Cardiac fibroblast (primary cell): Measurements from ENCODE around the gene EPGN.
"Not testable (repeated sequence)": the region's sequence is repeated elsewhere in the genome, so short reads cannot be mapped to it uniquely, and the experiment has no call there.

Experiments
- DNase-seq, 2 donors: peaks; one replicate each; pipeline versions ENCODE4 v3.0.0 to v3.0.0-alpha.2; 2010; ENCODE audit warnings: low read depth in 2 of 2
- H3K4me3 ChIP-seq, 2 donors: replicated peaks in 1 of 2; 1 replicate in 1 of 2; 2 replicates in 1 of 2; pipeline ENCODE4 v1.5.1; 2011; ENCODE audit warnings: low read depth in 2 of 2, low read length in 2 of 2, mild to moderate bottlenecking in 2 of 2, moderate library complexity in 1 of 2
- TF ChIP-seq, protein P1 (sequence below): IDR thresholded peaks from one replicate; pipeline ENCODE4 v1.5.1; 2011; ENCODE audit warnings: low read depth, mild to moderate bottlenecking, low read length, inconsistent platforms

The EPGN gene

DNA sequence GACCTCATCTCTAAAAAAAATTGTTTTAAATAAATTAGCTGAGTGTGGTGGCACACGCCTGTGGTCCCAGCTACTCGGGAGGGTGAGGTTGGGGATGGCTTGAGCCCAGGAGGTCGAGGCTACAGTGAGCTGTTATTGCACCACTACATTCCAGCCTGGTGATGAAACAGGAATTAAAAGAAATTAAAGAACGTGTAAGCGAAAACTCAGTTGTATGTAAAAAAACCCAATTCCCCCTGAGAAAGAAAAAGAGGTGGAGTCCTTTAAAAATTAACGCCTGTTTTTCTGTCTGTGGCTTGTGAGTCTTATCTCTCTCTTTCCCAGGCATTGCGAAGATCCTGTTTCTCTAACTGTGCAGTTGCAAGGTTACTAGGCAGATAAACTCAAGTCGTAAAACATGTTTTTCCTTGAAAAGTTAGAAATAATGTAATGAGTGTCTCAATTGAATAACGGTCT is 22.1 kb downstream of the EPGN start:
- H3K4me3 ChIP-seq, result no peak overlapping the region
- peak; percentile 32 to 43 for DNase-seq
- TF ChIP-seq, protein P1, sequence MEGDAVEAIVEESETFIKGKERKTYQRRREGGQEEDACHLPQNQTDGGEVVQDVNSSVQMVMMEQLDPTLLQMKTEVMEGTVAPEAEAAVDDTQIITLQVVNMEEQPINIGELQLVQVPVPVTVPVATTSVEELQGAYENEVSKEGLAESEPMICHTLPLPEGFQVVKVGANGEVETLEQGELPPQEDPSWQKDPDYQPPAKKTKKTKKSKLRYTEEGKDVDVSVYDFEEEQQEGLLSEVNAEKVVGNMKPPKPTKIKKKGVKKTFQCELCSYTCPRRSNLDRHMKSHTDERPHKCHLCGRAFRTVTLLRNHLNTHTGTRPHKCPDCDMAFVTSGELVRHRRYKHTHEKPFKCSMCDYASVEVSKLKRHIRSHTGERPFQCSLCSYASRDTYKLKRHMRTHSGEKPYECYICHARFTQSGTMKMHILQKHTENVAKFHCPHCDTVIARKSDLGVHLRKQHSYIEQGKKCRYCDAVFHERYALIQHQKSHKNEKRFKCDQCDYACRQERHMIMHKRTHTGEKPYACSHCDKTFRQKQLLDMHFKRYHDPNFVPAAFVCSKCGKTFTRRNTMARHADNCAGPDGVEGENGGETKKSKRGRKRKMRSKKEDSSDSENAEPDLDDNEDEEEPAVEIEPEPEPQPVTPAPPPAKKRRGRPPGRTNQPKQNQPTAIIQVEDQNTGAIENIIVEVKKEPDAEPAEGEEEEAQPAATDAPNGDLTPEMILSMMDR, result no peak

DNA sequence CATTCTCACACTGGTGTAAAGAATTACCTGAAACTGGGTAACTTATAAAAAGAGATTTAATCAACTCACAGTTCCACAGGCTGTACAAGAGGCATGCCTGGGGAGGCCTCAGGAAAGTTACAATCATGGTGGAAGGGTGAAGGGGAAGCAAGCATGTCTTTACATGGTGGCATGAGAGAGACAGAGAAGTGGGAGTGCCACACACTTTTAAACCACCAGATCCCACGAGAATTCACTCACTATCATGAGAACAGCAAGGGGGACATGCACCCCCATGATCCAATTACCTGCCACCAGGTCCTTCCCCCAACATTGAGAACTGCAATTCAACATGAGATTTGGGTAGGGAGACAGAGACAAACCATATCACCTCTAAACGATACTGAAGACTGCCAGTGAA is 23.0 kb downstream of the EPGN start:
- H3K4me3 ChIP-seq, result no peak overlapping the region
- TF ChIP-seq, protein P1, result no peak
- no peak for DNase-seq

DNA sequence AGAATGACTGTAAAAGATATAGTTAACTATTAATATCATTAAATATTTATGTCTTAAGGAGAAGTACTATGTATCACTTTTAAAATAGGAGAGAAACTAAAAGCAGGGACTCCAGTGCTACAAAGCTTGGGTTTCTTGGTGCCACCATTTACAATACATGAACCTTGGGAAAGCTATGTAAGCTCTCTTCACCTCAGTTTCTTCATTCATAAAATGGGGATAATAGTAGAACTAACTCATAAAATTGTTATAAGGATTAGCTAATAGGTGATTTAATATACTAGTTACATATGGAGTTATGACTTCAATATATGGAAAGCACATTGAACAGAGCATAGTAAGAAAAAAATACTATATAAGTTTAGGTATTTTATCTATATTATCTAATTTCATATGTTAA is 23.7 kb downstream of the EPGN start:
- TF ChIP-seq, protein P1, result no peak
- no peak overlapping the region for H3K4me3 ChIP-seq
- no peak for DNase-seq

DNA sequence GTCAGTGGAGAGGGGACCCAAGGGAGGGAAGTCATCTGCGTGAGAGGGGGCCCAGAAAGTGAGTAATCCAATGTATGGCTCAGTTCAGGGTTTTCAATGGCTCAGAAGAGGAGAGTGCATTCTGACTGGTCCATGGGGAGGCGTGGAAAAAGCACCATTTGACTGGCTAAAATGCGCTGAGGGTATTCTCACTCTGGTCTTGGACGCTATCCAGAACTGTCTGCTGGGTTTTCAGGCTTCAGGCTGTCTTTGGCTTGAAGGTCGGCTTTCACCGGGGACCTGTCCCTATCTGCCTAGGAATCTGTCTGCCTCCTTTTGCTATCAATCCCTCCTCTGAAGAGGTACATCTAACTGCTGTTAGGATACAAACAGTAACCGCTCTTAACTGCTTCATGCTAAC is 26.4 kb downstream of the EPGN start:
- TF ChIP-seq, protein P1, result no peak
- no peak for DNase-seq
- H3K4me3 ChIP-seq, result no peak overlapping the region

DNA sequence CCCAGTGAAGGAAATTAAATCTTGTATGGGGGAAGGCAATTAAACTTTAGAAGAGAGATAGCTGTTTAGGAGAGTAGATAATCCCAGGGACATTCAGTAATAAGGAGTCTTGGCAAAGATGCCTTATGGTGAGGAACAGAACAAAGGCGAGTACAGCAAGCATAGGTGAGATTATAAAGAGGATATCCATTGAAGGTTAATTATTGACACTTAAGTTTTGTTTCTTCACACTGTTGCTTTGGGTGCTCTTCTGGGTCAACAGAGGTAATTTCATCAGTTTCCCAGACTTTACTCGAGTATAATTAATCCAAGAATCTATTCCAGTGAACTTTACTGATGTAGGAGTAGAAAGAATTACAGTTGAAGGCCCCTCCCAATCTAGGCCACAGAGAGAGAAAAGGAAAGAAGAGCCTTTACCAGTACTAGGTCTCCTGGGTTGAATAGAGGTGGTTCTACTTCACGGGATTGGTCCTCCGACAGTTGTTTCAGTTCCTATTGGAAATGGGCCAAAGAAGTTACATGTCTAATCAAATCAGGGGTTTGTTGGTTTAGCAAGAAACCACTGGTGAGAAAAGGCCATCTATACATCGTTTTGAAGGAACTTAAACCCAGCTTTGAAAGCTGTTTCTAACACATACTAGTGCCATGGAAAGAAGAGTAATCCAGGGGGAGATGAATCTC is 27.2 kb downstream of the EPGN start:
- DNase-seq, result no peak
- TF ChIP-seq, protein P1, result no peak
- no peak overlapping the region for H3K4me3 ChIP-seq

DNA sequence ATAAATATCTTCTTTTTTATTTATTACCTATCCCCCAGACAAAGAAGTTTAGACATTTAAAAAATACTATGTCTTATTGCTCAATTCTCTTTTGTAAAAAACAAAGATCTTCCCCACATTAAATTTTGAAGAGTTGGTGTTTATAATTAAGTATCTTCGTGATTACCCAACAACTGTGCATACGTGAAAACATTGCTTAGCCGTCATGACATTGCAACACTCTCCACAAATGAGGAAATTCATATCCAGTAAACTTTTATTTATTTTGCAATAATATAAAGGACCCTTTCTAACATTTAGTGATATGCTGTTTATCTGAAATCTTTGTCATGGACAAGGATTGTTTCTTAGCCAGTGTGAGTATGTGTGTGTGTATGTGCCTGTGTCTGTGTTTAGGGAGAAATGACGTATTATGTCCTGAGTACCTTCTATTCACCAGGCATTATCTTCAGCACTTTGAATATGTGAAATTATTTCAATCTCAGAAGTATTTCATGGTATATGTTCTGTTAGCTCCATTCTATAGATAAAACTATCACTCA is 30.6 kb downstream of the EPGN start:
- no peak overlapping the region for H3K4me3 ChIP-seq
- TF ChIP-seq, protein P1, result no peak

DNA sequence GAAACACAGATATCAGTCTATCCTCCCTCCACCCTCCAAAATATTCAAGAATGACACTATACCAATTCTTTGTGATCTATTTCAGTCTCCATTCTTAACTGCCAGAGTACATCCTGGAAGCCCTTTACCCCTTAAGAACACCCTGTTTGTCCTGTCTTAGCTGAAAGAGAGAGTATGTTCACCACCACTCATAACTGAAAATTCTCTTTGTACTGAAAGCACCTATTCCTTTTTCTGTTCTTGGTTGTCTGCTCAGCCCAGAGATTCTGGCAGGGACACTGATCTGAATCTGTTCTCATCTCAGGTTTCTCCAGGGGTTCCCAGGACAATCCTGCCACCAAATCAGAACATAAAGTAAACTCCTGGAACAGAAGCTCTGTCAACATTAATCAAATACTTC is 31.2 kb downstream of the EPGN start:
- no peak for DNase-seq
- no peak overlapping the region for H3K4me3 ChIP-seq
- TF ChIP-seq, protein P1, result no peak

More for the DNA sequence above, 30.6 kb downstream of the EPGN start:
- DNase-seq, result peak in 1 of 2 donors; percentile 68

DNA sequence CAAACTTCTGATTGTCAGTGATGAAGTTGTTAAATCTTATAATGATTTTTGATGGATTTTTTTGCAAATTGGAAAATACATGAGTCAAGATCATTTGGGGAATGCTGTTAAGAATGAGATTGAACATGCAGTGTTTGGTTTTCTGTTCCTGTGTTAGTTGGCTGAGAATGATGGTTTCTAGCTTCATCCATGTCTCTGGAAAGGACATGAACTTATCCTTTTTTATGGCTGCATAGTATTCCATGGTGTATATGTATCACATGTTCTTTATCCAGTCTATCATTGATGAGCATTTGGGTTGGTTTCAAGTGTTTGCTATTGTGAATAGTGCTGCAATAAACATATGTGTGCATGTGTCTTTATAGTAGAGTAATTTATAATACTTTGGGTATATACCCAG is 32.2 kb downstream of the EPGN start:
- not testable (repeated sequence) for DNase-seq, H3K4me3 ChIP-seq
